ENCODE measurements around the gene ZNF253.

GRCh38 chr19:19938449-19938848 is 72.8 kb downstream of the ZNF253 start:
- TF ChIP-seq POLR2A (IDR thresholded peaks at IDR 0.05; ENCODE audit: low read depth, low read length) (no peak), POLR2AphosphoS5 (IDR thresholded peaks at IDR 0.05; ENCODE audit: low read depth, low read length) (no peak), TAF1 (IDR thresholded peaks at IDR 0.05; ENCODE audit: borderline replicate concordance, low read depth, low read length) (no peak)

Measured in GM12892 (cell line).